SK-N-SH treated with all-trans-retinoic acid at 6 μM for 48 hours (cell line): Measurements from ENCODE around the gene AKR1E2.

Source experiments
- ATAC-seq: fragments of 200-7000 bp; cut with Tn5 transposase; 3 replicates; pipeline ENCODE4 v1.9.1; 2020; ENCODE audit warnings: mild to moderate bottlenecking, moderate library complexity
- ARNTL ChIP-seq: fragments of 450-650 bp; formaldehyde crosslinking; IDR thresholded peaks from 2 replicates; pipeline ENCODE4 v1.5.0; 2020; ENCODE audit warnings: low read depth, mild to moderate bottlenecking, moderate library complexity, borderline replicate concordance
- BACH2 ChIP-seq: fragments of 250-450 bp; sonication (Bioruptor Pico); IDR thresholded peaks from 2 replicates; pipeline ENCODE4 v1.9.0; 2021; ENCODE audit warnings: mild to moderate bottlenecking, borderline replicate concordance
- CSDC2 ChIP-seq: fragments of 250-450 bp; sonication (Bioruptor Pico); IDR thresholded peaks from 2 replicates; pipeline ENCODE4 v1.5.0; 2020; ENCODE audit warnings: mild to moderate bottlenecking, moderate library complexity
- ESRRG ChIP-seq: fragments of 250-450 bp; sonication (Bioruptor Pico); IDR thresholded peaks from 2 replicates; pipeline ENCODE4 v1.6.1; 2021; ENCODE audit warnings: mild to moderate bottlenecking
- GLIS3 ChIP-seq: fragments of 250-450 bp; sonication (Bioruptor Pico); IDR thresholded peaks from 2 replicates; pipeline ENCODE4 v1.5.0; 2020; ENCODE audit warnings: mild to moderate bottlenecking, moderate library complexity
- ISL1 ChIP-seq: fragments of 250-450 bp; sonication (Bioruptor Pico); IDR thresholded peaks from 2 replicates; pipeline ENCODE4 v2.1.2; 2022; ENCODE audit warnings: mild to moderate bottlenecking, moderate library complexity
- OSR1 ChIP-seq: fragments of 250-450 bp; sonication (Bioruptor Pico); IDR thresholded peaks from 2 replicates; pipeline ENCODE4 v1.8.0; 2022; ENCODE audit warnings: moderate library complexity, mild to moderate bottlenecking, inconsistent platforms
- PPARA ChIP-seq: fragments of 250-450 bp; sonication (Bioruptor Pico); IDR thresholded peaks from 2 replicates; pipeline ENCODE4 v1.5.0; 2020; ENCODE audit warnings: mild to moderate bottlenecking, borderline replicate concordance
- RARB ChIP-seq: fragments of 250-450 bp; sonication (Bioruptor Pico); IDR thresholded peaks from 2 replicates; pipeline ENCODE4 v1.8.0; 2021; ENCODE audit warnings: mild to moderate bottlenecking, moderate library complexity
- SNAI2 ChIP-seq: fragments of 250-450 bp; sonication (Bioruptor Pico); IDR thresholded peaks from 2 replicates; pipeline ENCODE4 v1.5.0; 2020; ENCODE audit warnings: mild to moderate bottlenecking, moderate library complexity
- TCF4 ChIP-seq: fragments of 250-450 bp; sonication (Bioruptor Pico); IDR thresholded peaks from 2 replicates; pipeline ENCODE4 v1.8.0; 2021; ENCODE audit warnings: mild to moderate bottlenecking, moderate library complexity, borderline replicate concordance
- ZFP3 ChIP-seq: fragments of 250-450 bp; sonication (Bioruptor Pico); IDR thresholded peaks from 2 replicates; pipeline ENCODE4 v1.5.0; 2020; ENCODE audit warnings: mild to moderate bottlenecking, moderate library complexity
- ZFP30 ChIP-seq: fragments of 450-650 bp; formaldehyde crosslinking; IDR thresholded peaks from 2 replicates; pipeline ENCODE4 v1.5.0; 2022; ENCODE audit warnings: mild to moderate bottlenecking, moderate library complexity
- ZNF565 ChIP-seq: fragments of 450-650 bp; formaldehyde crosslinking; conservative IDR thresholded peaks from 2 replicates; pipeline ENCODE4 v1.5.0; 2020; ENCODE audit warnings: low read depth, mild to moderate bottlenecking, moderate library complexity
- ZNF70 ChIP-seq: fragments of 450-650 bp; formaldehyde crosslinking; IDR thresholded peaks from 2 replicates; pipeline ENCODE4 v1.5.0; 2020; ENCODE audit warnings: mild to moderate bottlenecking, moderate library complexity
- ZNF8 ChIP-seq: fragments of 450-650 bp; formaldehyde crosslinking; IDR thresholded peaks from 2 replicates; pipeline ENCODE4 v1.5.0; 2020; ENCODE audit warnings: mild to moderate bottlenecking, moderate library complexity
- TF ChIP-seq, protein P1 (sequence below): fragments of 250-450 bp; sonication (Bioruptor Pico); IDR thresholded peaks from 2 replicates; pipeline ENCODE4 v1.5.0; 2020; ENCODE audit warnings: mild to moderate bottlenecking, moderate library complexity
- TF ChIP-seq, protein P2 (sequence below): fragments of 250-450 bp; sonication (Bioruptor Pico); IDR thresholded peaks from 2 replicates; pipeline ENCODE4 v1.8.0; 2021; ENCODE audit warnings: low read depth, mild to moderate bottlenecking, moderate library complexity, borderline replicate concordance
- TF ChIP-seq, protein P3 (sequence below): fragments of 250-450 bp; sonication (Bioruptor Pico); IDR thresholded peaks from 2 replicates; pipeline ENCODE4 v1.8.0; 2020; ENCODE audit warnings: mild to moderate bottlenecking, moderate library complexity, borderline replicate concordance
- TF ChIP-seq, protein P4 (sequence below): fragments of 250-450 bp; sonication (Bioruptor Pico); IDR thresholded peaks from 2 replicates; pipeline ENCODE4 v1.5.1; 2020; ENCODE audit warnings: low read depth, mild to moderate bottlenecking, moderate library complexity

AKR1E2 gene

DNA sequence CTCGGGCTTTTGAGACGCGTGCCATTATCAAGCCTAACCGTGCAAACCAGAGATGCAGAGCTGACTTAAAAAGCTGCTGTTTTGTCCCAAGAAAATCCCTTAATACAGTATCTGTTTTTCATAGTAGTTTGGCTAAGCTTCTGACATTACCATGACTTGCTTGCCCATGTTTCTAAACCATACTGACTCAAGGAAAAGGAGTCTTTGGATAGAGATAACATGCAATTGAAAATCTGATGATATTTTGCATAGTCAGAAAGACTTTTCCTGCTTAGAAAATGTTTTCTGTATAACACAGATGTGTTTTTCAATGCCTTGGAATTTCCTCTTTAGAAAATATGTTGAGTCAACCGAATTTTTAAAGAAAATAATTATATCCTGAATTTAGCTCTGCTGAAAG lies 21.5 kb upstream of the AKR1E2 start:
- no peak for TF ChIP-seq ARNTL
- no peak for TF ChIP-seq ZNF8 (CRISPR knock-in tag)
- TF ChIP-seq, protein P1, sequence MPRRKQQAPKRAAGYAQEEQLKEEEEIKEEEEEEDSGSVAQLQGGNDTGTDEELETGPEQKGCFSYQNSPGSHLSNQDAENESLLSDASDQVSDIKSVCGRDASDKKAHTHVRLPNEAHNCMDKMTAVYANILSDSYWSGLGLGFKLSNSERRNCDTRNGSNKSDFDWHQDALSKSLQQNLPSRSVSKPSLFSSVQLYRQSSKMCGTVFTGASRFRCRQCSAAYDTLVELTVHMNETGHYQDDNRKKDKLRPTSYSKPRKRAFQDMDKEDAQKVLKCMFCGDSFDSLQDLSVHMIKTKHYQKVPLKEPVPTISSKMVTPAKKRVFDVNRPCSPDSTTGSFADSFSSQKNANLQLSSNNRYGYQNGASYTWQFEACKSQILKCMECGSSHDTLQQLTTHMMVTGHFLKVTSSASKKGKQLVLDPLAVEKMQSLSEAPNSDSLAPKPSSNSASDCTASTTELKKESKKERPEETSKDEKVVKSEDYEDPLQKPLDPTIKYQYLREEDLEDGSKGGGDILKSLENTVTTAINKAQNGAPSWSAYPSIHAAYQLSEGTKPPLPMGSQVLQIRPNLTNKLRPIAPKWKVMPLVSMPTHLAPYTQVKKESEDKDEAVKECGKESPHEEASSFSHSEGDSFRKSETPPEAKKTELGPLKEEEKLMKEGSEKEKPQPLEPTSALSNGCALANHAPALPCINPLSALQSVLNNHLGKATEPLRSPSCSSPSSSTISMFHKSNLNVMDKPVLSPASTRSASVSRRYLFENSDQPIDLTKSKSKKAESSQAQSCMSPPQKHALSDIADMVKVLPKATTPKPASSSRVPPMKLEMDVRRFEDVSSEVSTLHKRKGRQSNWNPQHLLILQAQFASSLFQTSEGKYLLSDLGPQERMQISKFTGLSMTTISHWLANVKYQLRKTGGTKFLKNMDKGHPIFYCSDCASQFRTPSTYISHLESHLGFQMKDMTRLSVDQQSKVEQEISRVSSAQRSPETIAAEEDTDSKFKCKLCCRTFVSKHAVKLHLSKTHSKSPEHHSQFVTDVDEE (CRISPR knock-in tag), result no peak
- TF ChIP-seq, protein P2, sequence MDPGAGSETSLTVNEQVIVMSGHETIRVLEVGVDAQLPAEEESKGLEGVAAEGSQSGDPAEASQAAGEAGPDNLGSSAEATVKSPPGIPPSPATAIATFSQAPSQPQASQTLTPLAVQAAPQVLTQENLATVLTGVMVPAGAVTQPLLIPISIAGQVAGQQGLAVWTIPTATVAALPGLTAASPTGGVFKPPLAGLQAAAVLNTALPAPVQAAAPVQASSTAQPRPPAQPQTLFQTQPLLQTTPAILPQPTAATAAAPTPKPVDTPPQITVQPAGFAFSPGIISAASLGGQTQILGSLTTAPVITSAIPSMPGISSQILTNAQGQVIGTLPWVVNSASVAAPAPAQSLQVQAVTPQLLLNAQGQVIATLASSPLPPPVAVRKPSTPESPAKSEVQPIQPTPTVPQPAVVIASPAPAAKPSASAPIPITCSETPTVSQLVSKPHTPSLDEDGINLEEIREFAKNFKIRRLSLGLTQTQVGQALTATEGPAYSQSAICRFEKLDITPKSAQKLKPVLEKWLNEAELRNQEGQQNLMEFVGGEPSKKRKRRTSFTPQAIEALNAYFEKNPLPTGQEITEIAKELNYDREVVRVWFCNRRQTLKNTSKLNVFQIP, result no peak
- no peak for TF ChIP-seq ZNF70 (CRISPR knock-in tag)
- TF ChIP-seq TCF4 (CRISPR knock-in tag), result no peak
- TF ChIP-seq CSDC2 (CRISPR knock-in tag), result no peak
- TF ChIP-seq, protein P3, sequence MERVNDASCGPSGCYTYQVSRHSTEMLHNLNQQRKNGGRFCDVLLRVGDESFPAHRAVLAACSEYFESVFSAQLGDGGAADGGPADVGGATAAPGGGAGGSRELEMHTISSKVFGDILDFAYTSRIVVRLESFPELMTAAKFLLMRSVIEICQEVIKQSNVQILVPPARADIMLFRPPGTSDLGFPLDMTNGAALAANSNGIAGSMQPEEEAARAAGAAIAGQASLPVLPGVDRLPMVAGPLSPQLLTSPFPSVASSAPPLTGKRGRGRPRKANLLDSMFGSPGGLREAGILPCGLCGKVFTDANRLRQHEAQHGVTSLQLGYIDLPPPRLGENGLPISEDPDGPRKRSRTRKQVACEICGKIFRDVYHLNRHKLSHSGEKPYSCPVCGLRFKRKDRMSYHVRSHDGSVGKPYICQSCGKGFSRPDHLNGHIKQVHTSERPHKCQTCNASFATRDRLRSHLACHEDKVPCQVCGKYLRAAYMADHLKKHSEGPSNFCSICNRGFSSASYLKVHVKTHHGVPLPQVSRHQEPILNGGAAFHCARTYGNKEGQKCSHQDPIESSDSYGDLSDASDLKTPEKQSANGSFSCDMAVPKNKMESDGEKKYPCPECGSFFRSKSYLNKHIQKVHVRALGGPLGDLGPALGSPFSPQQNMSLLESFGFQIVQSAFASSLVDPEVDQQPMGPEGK (CRISPR knock-in tag), result no peak
- TF ChIP-seq ESRRG, result no peak
- TF ChIP-seq PPARA (CRISPR knock-in tag), result no peak
- no peak for TF ChIP-seq RARB
- TF ChIP-seq, protein P4, sequence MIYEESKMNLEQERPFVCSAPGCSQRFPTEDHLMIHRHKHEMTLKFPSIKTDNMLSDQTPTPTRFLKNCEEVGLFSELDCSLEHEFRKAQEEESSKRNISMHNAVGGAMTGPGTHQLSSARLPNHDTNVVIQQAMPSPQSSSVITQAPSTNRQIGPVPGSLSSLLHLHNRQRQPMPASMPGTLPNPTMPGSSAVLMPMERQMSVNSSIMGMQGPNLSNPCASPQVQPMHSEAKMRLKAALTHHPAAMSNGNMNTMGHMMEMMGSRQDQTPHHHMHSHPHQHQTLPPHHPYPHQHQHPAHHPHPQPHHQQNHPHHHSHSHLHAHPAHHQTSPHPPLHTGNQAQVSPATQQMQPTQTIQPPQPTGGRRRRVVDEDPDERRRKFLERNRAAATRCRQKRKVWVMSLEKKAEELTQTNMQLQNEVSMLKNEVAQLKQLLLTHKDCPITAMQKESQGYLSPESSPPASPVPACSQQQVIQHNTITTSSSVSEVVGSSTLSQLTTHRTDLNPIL (CRISPR knock-in tag), result no peak
- no peak for TF ChIP-seq SNAI2 (CRISPR knock-in tag)
- ATAC-seq, result no peak

DNA sequence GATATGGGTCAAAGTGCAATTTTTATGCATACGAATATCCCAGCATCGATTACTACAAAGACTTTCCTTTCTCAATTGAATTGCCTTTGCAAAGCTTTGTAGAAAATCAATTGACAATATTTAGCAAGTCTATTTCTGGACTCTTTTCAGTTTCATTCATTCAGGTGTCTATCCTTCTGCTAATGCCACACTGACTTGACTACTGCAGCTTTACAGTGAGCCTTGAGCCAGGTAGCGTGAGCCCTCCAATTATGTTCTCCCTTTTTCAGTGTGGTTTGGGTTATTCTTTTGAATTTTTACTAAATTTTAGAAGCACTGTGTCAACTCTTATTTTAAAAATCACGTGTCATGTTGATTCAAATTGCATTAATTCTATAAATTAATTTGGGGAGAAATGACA lies 19.5 kb upstream of the AKR1E2 start:
- ATAC-seq, result no peak

DNA sequence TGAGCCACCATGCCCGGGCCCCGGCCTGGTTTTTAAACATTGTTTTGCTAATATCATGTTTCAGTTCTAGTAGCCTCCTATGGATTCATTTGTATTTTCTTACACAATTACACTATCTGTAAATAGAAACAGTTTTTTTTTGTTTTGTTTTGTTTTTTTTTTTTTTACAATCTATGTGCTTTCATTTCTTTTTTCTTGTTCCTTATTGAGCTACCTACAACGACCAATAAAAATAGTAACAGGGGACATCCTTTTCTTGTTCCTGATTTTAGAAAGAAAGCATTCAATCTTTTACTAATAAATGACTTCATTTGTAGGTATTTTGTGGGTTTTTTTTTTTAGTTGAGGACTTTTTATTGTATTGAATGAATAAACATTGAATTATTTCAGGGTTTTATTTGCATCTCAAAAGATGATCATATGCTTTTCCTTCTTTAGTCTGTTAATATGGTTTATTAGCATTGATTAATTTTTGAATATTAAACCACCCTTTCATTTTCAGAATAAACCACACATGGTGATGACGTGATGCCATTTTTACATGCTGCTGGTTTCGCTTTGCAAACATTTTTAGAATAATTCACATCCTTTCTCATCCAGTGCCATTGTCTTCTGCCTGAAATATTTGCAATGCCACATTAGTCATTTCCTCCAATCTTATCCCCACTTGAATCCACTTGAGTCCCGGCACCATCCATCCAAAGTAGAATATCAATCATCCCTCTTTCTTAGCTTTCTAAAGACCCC lies 18.1 kb upstream of the AKR1E2 start:
- TF ChIP-seq ISL1 (CRISPR knock-in tag) (peak; percentile 57), RARB (no peak)
- ATAC-seq, result peak; percentile 67

More for the DNA sequence above, 19.5 kb upstream of the AKR1E2 start:
- no peak for TF ChIP-seq SNAI2 (CRISPR knock-in tag)
- TF ChIP-seq RARB, result no peak
- TF ChIP-seq PPARA (CRISPR knock-in tag), result no peak
- no peak for TF ChIP-seq BACH2
- TF ChIP-seq CSDC2 (CRISPR knock-in tag), result no peak
- no peak for TF ChIP-seq ZNF70 (CRISPR knock-in tag)
- TF ChIP-seq ZFP30 (CRISPR knock-in tag), result no peak
- no peak for TF ChIP-seq ZFP3 (CRISPR knock-in tag)
- no peak for TF ChIP-seq ARNTL
- no peak for TF ChIP-seq ZNF565 (CRISPR knock-in tag)
- no peak for TF ChIP-seq ZNF8 (CRISPR knock-in tag)
- TF ChIP-seq ISL1 (CRISPR knock-in tag), result no peak
- no peak for TF ChIP-seq OSR1 (CRISPR knock-in tag)
- TF ChIP-seq GLIS3, result no peak
- TF ChIP-seq, protein P4 (CRISPR knock-in tag), result no peak
- no peak for TF ChIP-seq TCF4 (CRISPR knock-in tag)
- TF ChIP-seq ESRRG, result no peak
- TF ChIP-seq, all 23 proteins: peak for 0
